Right cardiac atrium (tissue), 5 donors: ENCODE results near the gene APBB2. TPM values are rescaled to one million over a fixed set of nuclear protein-coding genes. Genes with fewer than 3 reads are reported as not detected.

Source experiments
- ATAC-seq, 2 donors: fragments of 200-7000 bp; cut with Tn5 transposase; one replicate each; pipeline versions ENCODE4 v1.8.0 to v1.9.1; 2020; ENCODE audit warnings: moderate library complexity in 2 of 2, mild to moderate bottlenecking in 1 of 2
- DNase-seq, 3 donors: peaks; one replicate each; pipeline ENCODE4 v3.0.0-alpha.2; 2020
- H3K27ac ChIP-seq: one replicate; pipeline ENCODE4 v1.5.1; 2013; ENCODE audit warnings: mild to moderate bottlenecking, low read length, control low read depth, moderate library complexity
- H3K27me3 ChIP-seq: one replicate; pipeline ENCODE4 v1.6.1; 2013; ENCODE audit not compliant: control insufficient read depth, insufficient read depth
- H3K4me1 ChIP-seq: one replicate; pipeline ENCODE4 v1.6.1; 2013; ENCODE audit warnings: low read length; ENCODE audit not compliant: control insufficient read depth, insufficient read depth
- H3K4me3 ChIP-seq: one replicate; pipeline ENCODE4 v1.5.1; 2013; ENCODE audit warnings: low read length, control low read depth
- H3K9me3 ChIP-seq: one replicate; pipeline ENCODE4 v1.6.1; 2013; ENCODE audit warnings: low read length; ENCODE audit not compliant: control insufficient read depth
- WGBS: extraction: QIAGEN DNeasy Blood & Tissue Kit; methylation state at CpG from one replicate; pipeline ENCODE4 v1.1.7; 2013; 5-methylcytosine and 5-hydroxymethylcytosine counted together
- intact Hi-C, 4 donors: fragments of 100-400 bp; cut with DNase I; formaldehyde crosslinking; loops; one replicate each; pipeline versions ENCODE4 v1.11.0 to v1.14.0; 2022 to 2023
- long read RNA-seq, 4 donors: library from polyadenylated mRNA; unstranded; transcript quantifications; one replicate each; pipeline ENCODE4 v2.0.0, GENCODE V29; 2020 to 2021
- polyA plus RNA-seq: library from polyadenylated mRNA; stranded (reverse); fragments of 200-250 nt; gene quantifications from one replicate; pipeline ENCODE4 v1.2.3, GENCODE V29; 2013
- total RNA-seq, 4 donors: library from RNA; stranded (reverse); fragmentation: NEBNext Ultra II Directional; extraction: Animal tissue kit (Norgen Biotek cat#: 25700); gene quantifications; one replicate each; pipeline ENCODE4 v1.2.1, GENCODE V29; 2021
- donor health status: healthy with polysubstance abuse.
- donor health status: DM: no; HTN: yes; CAD: no.
- donor health status: DM: no; HTN: no; CAD: no.
- donor health status: DM: no; HTN: yes; CAD: no; lungs with severe emphysema.
- donor health status: DM: yes; HTN: yes; CAD: no.

APBB2 gene
- 10 to 100 TPM; 36.6 to 46.2 (median 39.6) TPM for total RNA-seq
- polyA plus RNA-seq: 12.7 TPM
- long read RNA-seq, donor 1, partial matches to known transcripts: 9 of 24 reads
- long read RNA-seq, donor 1, other reads (novel, unspliced or antisense): 11 of 24 reads
- long read RNA-seq, donor 2, partial matches to known transcripts: 5 of 11 reads
- long read RNA-seq, donor 2, other reads (novel, unspliced or antisense): 5 of 11 reads
- long read RNA-seq, donor 3, transcript APBB2-204 (7 exons, 1,681 nt): major isoform, 10 of 65 reads
- long read RNA-seq, donor 3, partial matches to known transcripts: 20 of 65 reads
- long read RNA-seq, donor 3, other reads (novel, unspliced or antisense): 33 of 65 reads
- long read RNA-seq, donor 4, full-length matches to known transcripts: 6 of 22 reads
- long read RNA-seq, donor 4, partial matches to known transcripts: 4 of 22 reads
- long read RNA-seq, donor 4, other reads (novel, unspliced or antisense): 12 of 22 reads

- peak; percentile 95 to 96 for ATAC-seq
- under 1% methylated on average over 71 of the region's 71 CpGs for WGBS
- peak; percentile 95 to 98 (median 98) for DNase-seq
- Histone ChIP-seq H3K9me3 (no peaks in the 10 kb centered on the region), H3K27ac (peak within 1 kb of the TSS; percentile 81), H3K27me3 (no peaks in the 10 kb centered on the region), H3K4me3 (peak within 1 kb of the TSS; percentile 78), H3K4me1 (peaks cover 6% of the 10 kb centered on the region)
- intact Hi-C loops: loop anchor here (5.0 to 10.0 kb wide), 5 partner anchors 162 to 289 kb away; no protein-coding TSS in a partner anchor
Observed at GRCh38 chr4:41214136-41214824, at the start of gene APBB2. TSS of gene APBB2 (minus strand) at chr4:41214542. CDS start at chr4:41033254, 181,288 bp downstream.

GRCh38 chr4:41262198-41262597, 47.9 kb upstream of the APBB2 start:
- intact Hi-C loops: loop anchor here in 1 of 4 donors (10.0 kb wide), 1 partner anchor 623 kb away; no protein-coding TSS in a partner anchor
- DNase-seq (no peak), ATAC-seq (no peak)
- Histone ChIP-seq H3K27ac (no peak overlapping the region), H3K4me3 (no peak overlapping the region), H3K4me1 (no peaks in the 10 kb centered on the region), H3K9me3 (no peaks in the 10 kb centered on the region), H3K27me3 (no peaks in the 10 kb centered on the region)
- WGBS: 93% methylated on average over 6 of the region's 6 CpGs

GRCh38 chr4:41260116-41260733, 45.9 kb upstream of the APBB2 start:
- Histone ChIP-seq H3K27ac (no peak overlapping the region), H3K27me3 (no peaks in the 10 kb centered on the region), H3K4me1 (no peaks in the 10 kb centered on the region), H3K9me3 (no peaks in the 10 kb centered on the region), H3K4me3 (no peak overlapping the region)
- 91% methylated on average over 9 of the region's 9 CpGs for WGBS
- intact Hi-C loops: loop anchor here in 1 of 4 donors (10.0 kb wide), 1 partner anchor 625 kb away; no protein-coding TSS in a partner anchor
- DNase-seq: no peak
- ATAC-seq: no peak

- intact Hi-C loops: no loop called here
Observed at GRCh38 chr4:41258783-41259182, 44.4 kb upstream of the APBB2 start.

GRCh38 chr4:41257906-41258305, 43.6 kb upstream of the APBB2 start:
- ATAC-seq (no peak), DNase-seq (no peak)
- intact Hi-C loops: no loop called here
- Histone ChIP-seq H3K27ac (no peak overlapping the region), H3K27me3 (no peaks in the 10 kb centered on the region), H3K4me1 (no peaks in the 10 kb centered on the region), H3K9me3 (no peaks in the 10 kb centered on the region), H3K4me3 (peak overlapping the region; percentile 44)
- 35% methylated on average over 11 of the region's 11 CpGs for WGBS

More at GRCh38 chr4:41258783-41259182, 44.4 kb upstream of the APBB2 start:
- ATAC-seq: peak in 1 of 2 donors; percentile 53
- peak in 1 of 3 donors; percentile 48 for DNase-seq
- WGBS: 75% methylated on average over 5 of the region's 5 CpGs
- Histone ChIP-seq H3K27me3 (no peaks in the 10 kb centered on the region), H3K27ac (no peak overlapping the region), H3K4me1 (no peaks in the 10 kb centered on the region), H3K4me3 (no peak overlapping the region), H3K9me3 (no peaks in the 10 kb centered on the region)

- peak; percentile 86 to 92 for ATAC-seq
- Histone ChIP-seq H3K9me3 (no peaks in the 10 kb centered on the region), H3K4me3 (peak overlapping the region; percentile 44), H3K27ac (no peak overlapping the region), H3K4me1 (no peaks in the 10 kb centered on the region), H3K27me3 (no peaks in the 10 kb centered on the region)
- intact Hi-C loops: no loop called here
- DNase-seq: peak; percentile 68 to 80 (median 78)
- 1% methylated on average over 68 of the region's 69 CpGs for WGBS
Observed at GRCh38 chr4:41257257-41257901, 43.0 kb upstream of the APBB2 start.

- WGBS: 1% methylated on average over 55 of the region's 55 CpGs
- Histone ChIP-seq H3K27ac (no peak within 1 kb of the TSS), H3K27me3 (no peaks in the 10 kb centered on the region), H3K4me1 (no peaks in the 10 kb centered on the region), H3K4me3 (peak within 1 kb of the TSS; percentile 44), H3K9me3 (no peaks in the 10 kb centered on the region)
- ATAC-seq (peak; percentile 78 to 80), DNase-seq (peak; percentile 65 to 80 (median 76))
- intact Hi-C loops: no loop called here
Observed at GRCh38 chr4:41256740-41257256, 42.5 kb upstream of the APBB2 start, which contains the start of gene UCHL1. TSS of gene UCHL1 (plus strand) at chr4:41256928. CDS start at chr4:41256977, 49 bp downstream.

- intact Hi-C loops: no loop called here
- ATAC-seq (no peak), DNase-seq (no peak)
- 25% methylated on average over 13 of the region's 13 CpGs for WGBS
- Histone ChIP-seq H3K4me1 (no peaks in the 10 kb centered on the region), H3K9me3 (no peaks in the 10 kb centered on the region), H3K27me3 (no peaks in the 10 kb centered on the region), H3K27ac (no peak overlapping the region), H3K4me3 (peak overlapping the region; percentile 44)
Observed at GRCh38 chr4:41256131-41256739, 41.9 kb upstream of the APBB2 start.

GRCh38 chr4:41245983-41246382, 31.6 kb upstream of the APBB2 start:
- no peak for DNase-seq
- H3K4me1 ChIP-seq: no peaks in the 10 kb centered on the region
- no peak for ATAC-seq
- no peaks in the 10 kb centered on the region for H3K9me3 ChIP-seq
- H3K4me3 ChIP-seq: no peak overlapping the region
- no peaks in the 10 kb centered on the region for H3K27me3 ChIP-seq
- intact Hi-C loops: no loop called here
- no peak overlapping the region for H3K27ac ChIP-seq
- 90% methylated on average over 1 of the region's 1 CpG for WGBS

- intact Hi-C loops: no loop called here
- DNase-seq (no peak), ATAC-seq (no peak)
- WGBS: 89% methylated on average over 1 of the region's 1 CpG
- Histone ChIP-seq H3K27ac (no peak overlapping the region), H3K4me1 (no peaks in the 10 kb centered on the region), H3K27me3 (no peaks in the 10 kb centered on the region), H3K9me3 (no peaks in the 10 kb centered on the region), H3K4me3 (no peak overlapping the region)
Observed at GRCh38 chr4:41241919-41242318, 27.6 kb upstream of the APBB2 start.
